GM19452 (cell line): ENCODE results near the gene ZNF132.
"Not testable (repeated sequence)": the region's sequence is repeated elsewhere in the genome, so short reads cannot be mapped to it uniquely, and the experiment has no call there.

ENCODE experiments used
- ATAC-seq: cut with Tn5 transposase; IDR thresholded peaks from one replicate; pipeline ENCODE4 v1.9.1; 2021; ENCODE audit not compliant: unreplicated experiment

Gene ZNF132

DNA sequence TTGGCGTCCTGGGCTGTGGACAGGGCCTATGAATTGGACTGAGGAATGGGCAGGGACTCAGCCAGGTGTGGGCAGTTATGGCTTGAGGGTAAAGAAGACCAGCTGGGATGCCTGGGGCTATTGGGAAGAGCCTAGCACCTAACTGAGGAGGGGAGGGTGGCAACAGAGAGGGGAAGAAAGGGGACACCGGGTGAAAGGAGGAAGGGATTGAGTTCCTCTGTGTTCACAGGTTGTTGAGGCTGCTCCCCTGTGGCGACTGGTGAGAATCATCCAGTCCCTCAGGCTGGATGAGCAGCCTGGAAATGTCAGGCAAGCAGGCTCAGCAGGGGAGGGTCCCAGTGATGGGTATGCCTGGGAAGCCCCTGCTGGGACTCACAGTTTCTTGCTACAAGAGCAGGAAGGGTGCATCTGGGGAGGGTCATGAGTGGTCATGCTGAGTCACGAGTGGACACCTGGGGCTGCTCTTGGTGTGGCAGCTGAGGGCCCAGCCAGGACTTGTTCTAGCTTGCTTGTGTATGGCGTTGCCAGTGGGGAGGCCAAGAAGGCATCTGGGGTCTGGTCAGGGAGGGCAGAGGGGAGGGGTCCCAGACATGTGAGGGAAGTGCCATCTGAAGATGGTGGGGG, 28.4 kb upstream of the ZNF132 start:
- no peak for ATAC-seq

GRCh38 chr19:58466760-58467589, 27.0 kb upstream of the ZNF132 start, which contains the start of gene ZNF324:
TSS of gene ZNF324 (plus strand) at chr19:58467080. CDS start at chr19:58469186, 2,106 bp downstream.
- peak; percentile 86 for ATAC-seq

DNA sequence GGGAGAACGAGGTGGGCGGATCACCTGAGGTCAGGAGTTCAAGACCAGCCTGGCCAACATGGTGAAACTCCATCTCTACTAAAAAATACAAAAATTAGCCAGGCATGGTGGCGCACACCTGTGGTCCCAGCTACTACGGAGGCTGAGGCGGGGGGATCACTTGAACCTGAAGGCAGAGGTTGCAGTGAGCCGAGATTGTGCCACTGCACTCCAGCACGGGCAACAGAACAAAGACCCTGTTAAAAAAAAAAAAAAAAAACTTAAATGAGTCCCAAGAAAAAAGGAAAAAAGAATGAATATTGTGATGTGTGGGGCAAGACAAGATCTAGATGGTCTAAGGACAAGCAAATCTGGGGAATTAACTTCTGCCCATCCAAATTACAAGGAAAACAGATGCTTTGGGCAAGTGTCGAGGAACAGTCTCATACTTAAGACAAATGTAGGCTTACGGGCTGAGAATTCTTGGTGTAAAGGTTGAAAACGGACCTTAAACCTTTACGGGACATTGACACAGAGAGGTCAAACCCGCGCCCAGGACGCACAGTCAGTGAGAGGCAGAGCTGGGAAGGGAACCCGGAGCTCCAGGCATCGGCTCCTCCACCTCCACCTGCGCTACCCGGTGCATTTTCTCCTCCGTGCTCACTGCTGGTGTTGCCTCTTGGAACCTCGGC, 26.3 kb upstream of the ZNF132 start:
- peak; percentile 31 for ATAC-seq

DNA sequence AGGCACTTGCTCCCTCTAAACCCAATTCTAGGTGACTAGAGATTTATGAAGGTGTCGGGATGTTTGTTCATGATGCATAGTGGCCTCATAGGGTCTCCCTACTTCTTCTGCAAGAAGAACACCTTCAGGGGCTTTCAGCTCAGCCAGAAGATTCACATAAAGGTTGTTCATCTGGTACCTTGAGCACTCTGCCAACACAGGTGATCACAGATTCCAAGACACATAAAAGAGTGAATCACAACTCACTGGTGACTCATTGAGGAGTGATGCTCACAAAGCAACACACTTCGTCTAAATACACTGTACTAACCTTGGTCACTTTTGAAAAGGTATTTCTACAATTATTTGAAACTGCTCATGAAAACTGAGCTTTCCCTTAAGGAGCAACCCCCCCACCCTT, 20.1 kb upstream of the ZNF132 start:
- ATAC-seq: no peak

DNA sequence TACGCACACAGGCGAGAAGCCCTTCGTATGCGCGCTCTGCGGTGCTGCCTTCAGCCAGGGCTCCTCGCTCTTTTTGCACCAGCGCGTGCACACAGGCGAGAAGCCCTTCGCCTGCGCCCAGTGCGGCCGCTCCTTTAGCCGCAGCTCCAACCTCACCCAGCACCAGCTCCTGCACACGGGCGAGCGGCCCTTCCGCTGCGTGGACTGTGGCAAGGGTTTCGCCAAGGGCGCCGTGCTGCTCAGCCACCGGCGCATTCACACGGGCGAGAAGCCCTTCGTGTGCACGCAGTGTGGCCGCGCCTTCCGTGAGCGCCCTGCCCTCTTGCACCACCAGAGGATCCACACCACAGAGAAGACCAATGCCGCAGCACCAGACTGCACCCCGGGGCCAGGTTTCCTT, 16.2 kb upstream of the ZNF132 start:
- ATAC-seq: no peak

DNA sequence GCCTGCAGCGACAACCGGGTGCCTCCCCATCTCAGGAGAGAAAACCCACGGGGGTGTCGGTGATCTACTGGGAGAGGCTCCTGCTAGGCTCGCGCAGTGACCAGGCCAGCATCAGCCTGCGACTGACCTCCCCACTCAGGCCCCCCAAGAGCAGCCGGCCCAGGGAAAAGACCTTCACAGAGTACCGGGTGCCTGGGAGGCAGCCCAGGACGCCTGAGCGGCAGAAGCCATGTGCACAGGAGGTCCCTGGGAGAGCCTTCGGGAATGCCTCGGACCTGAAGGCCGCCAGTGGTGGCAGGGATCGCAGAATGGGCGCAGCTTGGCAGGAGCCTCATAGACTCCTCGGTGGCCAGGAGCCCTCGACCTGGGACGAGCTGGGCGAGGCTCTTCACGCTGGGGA, 15.4 kb upstream of the ZNF132 start:
- no peak for ATAC-seq

GRCh38 chr19:58453743-58454142, 13.8 kb upstream of the ZNF132 start:
- no peak for ATAC-seq

DNA sequence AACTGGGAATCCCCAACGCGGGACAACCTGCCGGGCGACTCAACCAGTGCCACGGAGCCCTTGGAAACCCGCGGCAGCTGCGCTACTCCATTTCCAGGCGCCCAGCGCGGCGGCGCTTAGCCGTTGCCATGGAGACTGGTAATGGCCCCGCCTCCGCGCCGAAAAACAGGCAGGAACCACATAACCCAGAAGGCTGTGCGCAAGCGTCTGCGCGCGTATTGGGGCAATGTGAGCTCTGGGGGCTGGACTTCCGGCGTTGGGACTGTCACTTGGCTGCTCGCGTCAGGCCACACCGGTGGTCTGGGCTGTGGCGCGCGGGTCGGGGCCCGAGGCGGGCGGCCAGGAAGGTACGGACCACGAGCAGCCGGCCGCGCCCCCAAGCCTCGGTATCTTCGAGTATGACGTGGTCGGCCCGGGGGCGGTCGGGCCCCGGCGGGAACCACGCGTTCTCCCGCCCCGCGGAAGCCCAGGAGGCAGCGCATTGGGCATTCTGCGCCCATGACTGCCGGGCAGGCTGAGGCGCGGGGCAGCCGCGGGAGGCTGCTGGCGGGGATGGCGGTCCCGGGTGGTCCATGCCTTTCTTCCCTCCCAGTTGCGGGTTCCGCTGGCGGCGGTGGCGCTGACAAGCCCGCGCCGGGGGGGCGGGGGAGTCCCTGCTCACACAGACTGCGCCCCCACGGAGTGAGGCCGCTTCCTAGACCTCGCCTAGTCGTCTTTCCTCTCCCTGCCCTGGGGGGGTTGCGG, 11.6 kb upstream of the ZNF132 start, which contains the start of gene ZNF324B:
Gene ZNF324B (plus strand): TSS at position 265 of the 744 bp plus-strand sequence. CDS start 2,080 bp downstream, outside the sequence.
- ATAC-seq: peak; percentile 96

GRCh38 chr19:58450856-58451357, 11.0 kb upstream of the ZNF132 start:
- no peak for ATAC-seq

DNA sequence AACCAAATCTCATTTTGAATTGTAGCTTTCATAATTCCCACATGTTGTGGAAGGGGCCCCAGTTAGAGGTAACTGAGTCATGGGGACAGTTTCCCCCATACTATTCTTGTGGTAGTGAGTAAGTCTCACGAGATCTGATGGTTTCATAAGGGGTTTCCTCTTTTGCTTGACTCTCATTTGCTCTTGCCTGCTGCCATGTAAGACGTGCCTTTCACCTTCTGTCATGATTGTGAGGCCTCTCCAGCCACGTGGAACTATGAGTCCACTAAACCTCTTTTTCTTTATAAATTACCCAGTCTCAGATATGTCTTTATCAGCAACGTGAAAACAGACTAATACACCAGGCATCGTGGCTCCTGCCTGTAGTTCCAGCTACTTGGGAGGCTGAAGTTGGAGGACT, 10.0 kb upstream of the ZNF132 start:
- not testable (repeated sequence) for ATAC-seq

DNA sequence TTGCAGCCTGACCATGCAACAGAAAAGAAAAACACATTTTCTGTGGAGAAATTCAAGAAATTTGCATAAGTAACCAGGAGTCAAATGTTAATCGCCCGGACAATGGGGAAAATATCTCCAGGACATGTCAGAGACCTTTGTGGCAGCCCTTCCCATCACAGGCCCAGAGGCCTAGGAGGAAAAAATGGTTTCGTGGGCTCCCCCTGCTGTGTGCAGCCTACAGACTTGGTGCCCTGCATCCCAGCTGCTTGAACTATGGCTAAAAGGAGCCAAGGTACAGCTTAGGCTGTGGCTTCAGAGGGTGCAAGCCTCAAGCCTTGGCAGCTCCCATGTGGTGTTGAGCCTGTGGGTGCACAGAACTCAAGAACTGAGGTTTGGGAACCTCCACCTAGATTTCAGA, 8.9 kb upstream of the ZNF132 start:
- not testable (repeated sequence) for ATAC-seq

DNA sequence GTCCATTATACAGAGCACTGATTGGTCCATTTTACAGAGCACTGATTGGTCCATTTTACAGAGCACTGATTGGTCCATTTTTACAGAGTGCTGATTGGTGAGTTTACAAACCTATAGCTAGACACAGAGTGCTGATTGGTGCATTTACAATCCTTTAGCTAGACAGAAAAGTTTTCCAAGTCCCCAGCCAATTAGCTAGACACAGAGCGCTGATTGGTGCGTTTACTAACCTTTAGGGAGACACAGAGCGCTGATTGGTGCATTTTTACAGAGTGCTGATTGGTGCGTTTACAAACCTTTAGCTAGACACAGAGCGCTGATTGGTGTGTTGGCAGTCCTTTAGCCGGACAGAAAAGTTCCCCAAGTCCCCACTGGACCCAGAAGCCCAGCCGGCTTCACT, 3.0 kb upstream of the ZNF132 start:
- ATAC-seq: not testable (repeated sequence)

- ATAC-seq: no peak
These were observed 603 bp upstream of the ZNF132 start for GRCh38 chr19:58440556-58440955.

- ATAC-seq: no peak
These were observed 5.7 kb downstream of the ZNF132 start for GRCh38 chr19:58434217-58434616.

DNA sequence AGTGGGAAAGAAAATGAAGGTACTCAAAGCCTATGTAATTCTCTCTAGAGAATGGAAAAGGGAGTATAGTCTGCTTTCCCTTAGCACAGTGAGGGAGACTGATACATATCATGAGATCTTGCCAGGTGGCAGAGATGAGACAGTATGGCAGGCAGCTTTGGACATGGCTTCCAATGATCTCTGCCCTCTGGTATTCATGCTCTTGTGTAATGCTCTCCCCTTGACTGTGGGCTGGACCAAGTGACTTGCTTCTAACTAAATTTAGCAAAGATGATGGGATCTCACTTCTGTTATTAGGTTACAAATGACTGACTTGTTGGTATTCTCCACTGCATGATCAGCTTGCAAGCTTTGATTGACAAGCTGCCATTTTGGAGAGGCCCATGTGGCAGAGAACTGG, 10.2 kb downstream of the ZNF132 start:
- ATAC-seq: no peak

- ATAC-seq: no peak
These were observed 11.3 kb downstream of the ZNF132 start for GRCh38 chr19:58428617-58429016.

- no peak for ATAC-seq
These were observed 22.9 kb downstream of the ZNF132 start for GRCh38 chr19:58417071-58417470.

DNA sequence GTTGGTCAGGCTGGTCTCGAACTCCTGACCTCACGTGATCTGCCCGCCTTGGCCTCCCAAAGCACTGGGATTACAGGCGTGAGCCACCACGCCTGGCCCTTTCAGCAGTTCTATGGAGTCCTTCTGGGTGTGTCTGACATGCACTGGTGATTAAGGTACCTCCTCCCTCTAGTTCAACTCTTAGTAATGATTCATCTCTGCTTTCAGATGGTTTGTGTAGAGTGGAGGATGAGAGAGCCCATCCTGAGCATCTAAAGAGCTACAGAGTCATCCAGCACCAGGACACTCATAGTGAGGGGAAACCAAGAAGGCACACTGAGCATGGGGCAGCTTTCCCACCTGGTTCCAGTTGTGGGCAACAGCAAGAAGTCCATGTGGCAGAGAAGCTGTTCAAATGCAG, 23.3 kb downstream of the ZNF132 start:
- ATAC-seq: no peak

GRCh38 chr19:58409010-58409790, 30.8 kb downstream of the ZNF132 start:
- ATAC-seq: no peak
